OCI-LY3 (cell line): ENCODE measurements around the gene AKAP7.

Experiments used
- CTCF ChIP-seq: fragments of 200-600, 300-600 bp; sonication (generic); IDR thresholded peaks from 2 replicates; pipeline ENCODE4 v1.5.1; 2014; ENCODE audit warnings: antibody characterized with exemption, low read length, low read depth
- EZH2phosphoT487 ChIP-seq: fragments of 200-600 bp; shearing (Covaris generic); IDR thresholded peaks from 2 replicates; pipeline ENCODE4 v1.6.1; 2018; ENCODE audit warnings: antibody characterized with exemption, mixed run types, low read depth

- TF ChIP-seq CTCF = no peak
- no peak for TF ChIP-seq EZH2phosphoT487
Observed at GRCh38 chr6:131213501-131213990, 78.3 kb downstream of the AKAP7 start.
